GM19455 (cell line): ENCODE results near the gene YY1.
"Not testable (repeated sequence)": the region's sequence is repeated elsewhere in the genome, so short reads cannot be mapped to it uniquely, and the experiment has no call there.

ENCODE experiments used
- ATAC-seq: cut with Tn5 transposase; IDR thresholded peaks from one replicate; pipeline ENCODE4 v1.9.1; 2021; ENCODE audit not compliant: unreplicated experiment

YY1 gene

GRCh38 chr14:100312110-100312876, 73.3 kb downstream of the YY1 start:
- not testable (repeated sequence) for ATAC-seq

- ATAC-seq, result no peak
Observed at GRCh38 chr14:100312877-100313400, 74.0 kb downstream of the YY1 start.

- ATAC-seq, result no peak
Observed at GRCh38 chr14:100313464-100314230, 74.7 kb downstream of the YY1 start.

GRCh38 chr14:100314724-100315123, 75.8 kb downstream of the YY1 start:
- ATAC-seq, result no peak

GRCh38 chr14:100317389-100317788, 78.4 kb downstream of the YY1 start:
- ATAC-seq, result no peak

GRCh38 chr14:100317912-100318808, 79.2 kb downstream of the YY1 start:
- ATAC-seq, result peak; percentile 87

GRCh38 chr14:100320157-100320856, 81.4 kb downstream of the YY1 start:
- ATAC-seq, result no peak

- ATAC-seq, result no peak
Observed at GRCh38 chr14:100321473-100322137, 82.7 kb downstream of the YY1 start.

- ATAC-seq, result no peak
Observed at GRCh38 chr14:100322138-100322957, 83.4 kb downstream of the YY1 start.

GRCh38 chr14:100323121-100323941, 84.4 kb downstream of the YY1 start, which contains the start of gene SLC25A47:
Gene SLC25A47 (plus strand): TSS chr14:100323339. CDS start chr14:100323415, 76 bp downstream.
- no peak for ATAC-seq

- ATAC-seq, result no peak
Observed at GRCh38 chr14:100323942-100324307, 85.0 kb downstream of the YY1 start.

- no peak for ATAC-seq
Observed at GRCh38 chr14:100325231-100325632, 86.3 kb downstream of the YY1 start.

- no peak for ATAC-seq
Observed at GRCh38 chr14:100325958-100326357, 87.0 kb downstream of the YY1 start.

- ATAC-seq, result no peak
Observed at GRCh38 chr14:100327128-100327527, 88.2 kb downstream of the YY1 start.

- ATAC-seq, result no peak
Observed at GRCh38 chr14:100328495-100329163, 89.7 kb downstream of the YY1 start.

- no peak for ATAC-seq
Observed at GRCh38 chr14:100329233-100330006, 90.5 kb downstream of the YY1 start.

- no peak for ATAC-seq
Observed at GRCh38 chr14:100330007-100330344, 91.0 kb downstream of the YY1 start.
